Limb (tissue), 2 donors: ENCODE results near the gene RPN2.

Experiments
- DNase-seq, 2 donors: peaks; one replicate each; pipeline ENCODE4 v3.0.0-alpha.2; 2016; ENCODE audit errors: extremely low spot score in 2 of 2

The RPN2 gene

DNA sequence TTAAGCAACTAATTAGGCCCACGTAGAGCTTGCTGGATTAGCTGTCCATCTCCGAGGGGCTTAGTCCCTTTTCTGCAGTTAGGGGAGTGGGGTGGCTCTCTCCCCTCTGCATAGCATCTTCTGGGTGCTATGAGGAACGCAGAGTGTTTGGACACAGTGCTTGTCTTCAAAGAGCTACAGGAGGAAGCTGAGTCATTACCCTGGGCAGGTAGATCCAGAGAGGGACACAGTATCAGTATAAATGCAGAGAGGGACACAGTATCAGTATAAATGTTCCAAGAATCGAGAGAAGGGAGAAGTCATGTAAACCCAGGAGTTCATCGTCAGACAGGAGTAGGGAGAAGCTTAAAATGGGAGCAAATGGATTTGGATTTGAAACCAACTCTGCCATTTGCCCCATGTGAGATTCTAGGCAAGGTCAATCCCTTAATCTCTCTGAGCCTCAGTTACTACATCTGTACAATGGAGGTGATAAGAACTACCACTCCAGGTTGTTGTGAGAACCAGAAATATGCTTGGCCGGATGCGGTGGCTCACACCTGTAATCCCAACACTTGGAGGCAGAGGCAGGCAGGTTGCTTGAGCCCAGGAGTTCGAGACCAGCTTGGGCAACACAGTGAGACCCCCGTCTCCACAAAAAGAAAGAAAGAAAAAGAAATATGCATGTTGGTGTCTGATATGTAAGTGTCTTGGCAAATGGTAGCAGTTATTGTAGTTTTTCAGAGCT lies 88.0 kb downstream of the RPN2 start:
- no peak for DNase-seq

DNA sequence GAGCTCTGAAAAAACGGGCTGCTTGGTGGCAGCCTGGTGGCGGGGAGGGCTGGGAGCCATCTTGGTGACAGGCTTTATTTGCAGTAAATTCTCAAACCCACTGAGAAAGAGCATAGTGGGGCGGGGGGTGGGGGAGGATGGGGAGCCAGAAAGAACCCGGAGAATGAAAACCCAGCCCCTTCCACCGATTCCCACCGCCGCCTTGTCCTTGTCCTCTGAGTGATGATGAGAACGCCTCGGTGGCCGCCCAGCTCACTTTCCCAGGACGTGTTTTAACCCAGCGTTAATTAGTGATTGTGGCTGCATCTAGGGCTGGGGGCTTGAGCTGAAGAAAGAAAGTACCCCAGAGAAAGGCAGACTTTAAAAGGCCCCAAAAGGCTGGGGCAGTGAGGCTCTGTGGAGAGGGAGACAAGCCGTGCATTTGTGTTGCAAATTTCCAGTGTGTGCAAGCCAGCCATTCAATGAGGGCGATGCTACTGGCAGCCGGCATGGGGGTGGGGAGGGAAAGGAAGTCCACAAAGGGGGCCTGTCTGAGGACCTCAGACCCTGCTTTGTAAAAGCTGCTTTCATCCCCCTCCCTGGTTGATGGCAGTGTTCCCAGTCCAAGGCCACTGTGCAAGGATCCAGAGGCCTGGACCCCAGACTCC lies 88.7 kb downstream of the RPN2 start:
- peak in 1 of 2 donors; percentile 57 for DNase-seq

DNA sequence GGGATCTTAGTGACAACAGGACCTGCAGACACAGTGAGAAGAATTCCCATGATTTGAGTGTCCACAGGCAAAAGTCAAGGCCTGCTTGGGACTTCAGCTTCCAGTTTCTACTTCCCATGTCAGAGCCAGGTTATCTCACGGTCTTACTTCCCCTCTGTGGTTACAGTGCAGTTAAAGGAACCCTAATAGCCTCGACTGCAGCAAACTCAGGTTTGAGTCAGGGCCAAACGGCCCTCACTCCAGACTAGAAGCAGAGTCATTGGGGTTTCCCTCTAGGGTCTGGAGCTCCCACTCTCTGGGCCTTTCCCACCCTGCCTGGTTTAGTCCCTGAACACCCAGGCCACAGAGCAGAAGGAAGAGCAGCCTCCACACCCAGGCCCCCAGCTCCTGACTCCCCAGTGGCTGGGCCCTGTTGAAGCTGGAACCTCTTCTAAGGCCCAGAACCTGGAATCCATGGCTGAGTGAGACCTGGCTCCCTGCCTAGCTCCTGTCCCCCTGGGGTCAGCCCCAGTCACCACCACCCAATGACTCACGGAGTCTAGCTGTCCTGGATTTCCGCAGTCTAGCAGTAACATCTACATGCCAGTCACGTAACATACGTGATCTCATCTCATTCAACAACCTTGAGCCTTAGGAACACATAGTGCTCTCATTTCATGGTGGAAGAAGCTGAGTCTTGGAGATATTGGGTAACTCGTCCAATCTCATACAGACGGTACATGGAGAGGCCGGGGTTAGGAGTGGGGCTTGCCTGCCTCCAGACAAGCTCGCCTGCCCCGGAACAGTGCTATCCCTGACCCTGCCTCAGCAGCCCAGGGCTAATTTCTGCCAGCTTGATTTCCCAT lies 91.7 kb downstream of the RPN2 start:
- DNase-seq: no peak

DNA sequence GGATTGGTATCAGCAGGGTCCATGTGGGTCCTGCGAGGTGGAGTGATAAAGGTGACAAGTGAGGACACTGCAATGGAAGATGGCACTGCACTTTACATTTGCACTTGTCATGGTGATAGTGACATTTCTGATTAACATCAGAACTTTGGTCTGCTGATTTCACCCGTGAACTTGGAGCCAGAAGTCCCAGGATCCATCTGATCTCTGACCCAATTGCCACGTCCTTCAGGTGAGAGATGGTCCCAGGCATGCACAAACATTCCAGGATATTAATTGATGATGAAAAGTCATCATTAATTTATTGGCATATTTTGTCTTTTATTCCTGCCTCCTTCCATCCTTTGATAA lies 92.3 kb downstream of the RPN2 start:
- no peak for DNase-seq

DNA sequence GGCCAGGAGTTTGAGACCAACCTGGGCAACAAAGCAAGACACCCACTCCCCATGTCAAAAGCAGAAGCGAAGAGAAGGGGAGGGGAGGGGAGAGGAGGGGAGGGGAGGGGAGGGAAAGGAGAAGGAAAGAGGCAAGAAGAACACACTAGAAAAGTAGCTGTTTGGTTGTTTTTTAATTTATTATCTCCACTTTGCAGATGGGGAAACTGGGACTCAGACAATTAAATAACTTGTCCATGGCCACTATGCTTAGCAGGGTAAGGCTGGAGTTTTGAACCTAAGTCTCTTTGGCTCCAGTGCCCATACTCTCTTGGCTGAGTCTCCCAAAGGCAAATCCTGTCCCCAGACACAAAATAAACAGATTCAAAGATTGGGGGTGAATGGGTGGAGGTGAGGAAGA lies 94.9 kb downstream of the RPN2 start:
- DNase-seq: no peak

- DNase-seq: no peak
These were observed 95.9 kb downstream of the RPN2 start for GRCh38 chr20:37274851-37275524.

DNA sequence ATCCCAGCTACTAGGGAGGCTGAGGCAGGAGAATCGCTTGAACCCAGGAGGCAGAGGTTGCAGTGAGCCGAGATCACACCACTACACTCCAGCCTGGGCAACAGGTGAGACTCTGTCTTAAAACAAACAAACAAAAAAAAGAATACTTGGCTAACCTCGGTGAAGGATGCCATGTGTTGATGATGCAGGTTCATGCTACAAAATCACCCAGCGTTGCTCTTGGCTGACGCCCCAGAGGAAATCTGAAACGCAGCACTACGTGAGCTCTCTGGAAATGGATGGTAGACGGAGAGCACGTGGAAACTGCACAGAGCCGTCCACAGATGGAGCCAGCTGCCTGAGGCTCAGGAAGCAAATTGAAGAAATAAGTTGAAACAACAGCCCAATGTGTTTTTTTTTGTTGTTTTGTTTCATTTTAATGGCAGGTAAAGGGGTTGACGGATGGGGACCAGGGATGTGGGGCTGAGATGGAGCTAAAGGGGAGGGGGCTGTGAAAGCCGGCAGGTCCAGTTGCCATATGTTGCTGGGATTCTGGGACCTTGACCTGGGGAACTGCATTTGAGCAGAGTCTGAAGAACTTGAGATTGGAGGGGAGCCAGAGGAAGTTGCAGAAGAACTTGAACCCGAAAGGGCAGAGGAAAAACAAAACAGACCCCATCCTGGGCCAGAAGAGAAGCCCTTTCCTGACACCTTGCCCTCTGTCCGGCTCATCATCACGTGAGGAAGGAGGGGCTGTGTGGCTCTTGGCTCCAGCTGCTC lies 97.5 kb downstream of the RPN2 start:
- DNase-seq: peak; percentile 71 to 80

DNA sequence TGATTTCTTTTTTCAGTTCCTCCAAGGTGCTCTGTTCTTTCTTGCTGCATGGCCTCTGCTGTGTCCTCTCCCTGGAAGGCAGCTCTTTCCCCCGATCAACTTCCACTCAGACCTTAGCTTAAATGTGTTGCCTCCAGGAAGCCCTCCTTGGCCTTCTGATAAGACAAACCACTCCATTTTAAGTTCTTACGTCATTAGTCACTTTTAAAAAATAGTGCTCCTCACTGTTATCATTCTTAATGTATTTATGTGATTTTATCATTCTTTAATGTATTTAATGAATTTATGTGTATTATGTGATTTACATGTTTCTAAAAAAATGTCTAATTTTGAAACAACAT lies 98.1 kb downstream of the RPN2 start:
- no peak for DNase-seq

DNA sequence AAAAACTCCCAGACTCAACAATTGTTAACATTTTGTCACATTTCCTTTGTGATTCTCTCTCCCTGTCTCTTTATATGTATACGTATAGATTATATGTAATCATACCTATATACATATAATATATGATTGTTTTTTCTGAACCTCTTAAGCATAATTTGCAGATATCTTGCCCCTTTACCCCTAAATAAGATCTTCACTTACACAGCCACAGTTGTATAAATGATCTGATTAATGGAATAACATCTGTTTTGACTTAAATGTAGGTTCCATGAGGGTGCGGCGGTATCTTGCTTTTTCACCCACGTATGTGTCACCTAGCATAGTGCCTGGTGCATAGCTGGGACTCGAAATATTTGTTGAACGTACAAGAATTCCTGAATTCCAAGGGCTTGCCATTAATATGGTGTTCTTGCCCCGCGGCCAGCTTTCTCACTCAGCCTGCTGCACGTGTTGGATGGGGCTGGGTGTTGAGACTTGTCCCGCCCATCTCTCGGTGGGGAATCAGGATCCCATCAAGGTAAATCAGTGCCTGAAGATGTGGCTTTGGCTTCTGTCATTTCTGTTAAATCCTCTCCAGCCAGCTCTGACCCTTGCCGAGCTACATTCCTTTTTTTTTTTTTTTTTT lies 99.9 kb downstream of the RPN2 start:
- DNase-seq: peak in 1 of 2 donors; percentile 44

GRCh38 chr20:37279820-37280219 lies 100.7 kb downstream of the RPN2 start:
- DNase-seq: no peak

GRCh38 chr20:37280403-37280802 lies 101.3 kb downstream of the RPN2 start:
- DNase-seq: no peak

GRCh38 chr20:37282556-37282955 lies 103.4 kb downstream of the RPN2 start:
- DNase-seq: no peak

DNA sequence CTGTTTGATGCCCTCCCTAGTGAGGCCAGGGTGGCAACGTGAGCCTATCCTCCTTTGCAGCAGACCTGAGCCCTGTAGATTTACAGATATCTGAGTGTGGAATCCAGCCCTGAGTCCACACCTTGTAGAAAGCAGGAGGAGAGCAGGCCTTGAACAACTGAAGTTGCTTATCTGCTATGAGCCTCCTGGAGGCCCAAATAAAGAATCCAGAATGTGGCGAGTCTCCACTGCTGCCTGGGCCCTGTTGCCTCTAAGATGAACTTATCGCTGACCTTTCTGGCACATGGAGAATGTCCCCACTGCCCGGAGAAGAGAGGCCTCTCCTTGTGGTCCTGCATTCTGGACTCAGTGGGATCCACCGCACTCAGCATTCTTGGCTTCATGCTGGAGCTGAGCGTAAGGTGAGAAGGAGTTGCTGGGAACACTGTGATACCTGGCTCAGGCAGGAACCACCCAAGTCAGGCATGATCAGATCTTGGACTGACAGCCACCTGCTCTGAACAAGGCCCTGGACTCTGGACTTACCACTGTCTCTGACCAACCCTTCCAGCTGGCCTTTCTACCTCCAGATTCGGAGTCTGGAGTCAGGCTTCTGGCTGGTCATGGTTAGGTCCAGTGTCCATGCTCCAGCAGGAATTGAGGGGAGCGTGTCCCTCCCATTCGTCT lies 104.5 kb downstream of the RPN2 start:
- no peak for DNase-seq

DNA sequence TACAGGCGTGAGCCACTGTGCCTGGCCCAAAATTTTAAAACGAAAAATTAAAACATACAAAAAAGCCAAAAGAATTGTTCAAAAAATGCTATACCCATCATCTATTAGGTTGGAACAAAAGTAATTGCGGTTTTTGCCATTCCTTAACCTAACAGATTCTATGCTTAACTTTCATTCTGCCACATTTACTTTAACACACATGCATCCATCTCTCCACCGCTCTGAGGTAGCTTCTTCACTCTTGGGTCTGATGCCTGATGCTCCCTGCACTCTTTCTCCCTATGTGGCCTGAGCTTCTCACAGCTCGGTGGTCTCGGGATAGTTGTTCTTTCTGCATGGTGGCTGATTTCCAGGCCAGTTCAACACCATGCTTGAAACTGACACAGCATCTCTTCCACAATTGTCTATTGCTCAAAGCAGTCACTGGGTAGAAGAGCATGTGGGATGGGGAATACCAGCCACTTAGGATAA lies 105.6 kb downstream of the RPN2 start:
- no peak for DNase-seq

DNA sequence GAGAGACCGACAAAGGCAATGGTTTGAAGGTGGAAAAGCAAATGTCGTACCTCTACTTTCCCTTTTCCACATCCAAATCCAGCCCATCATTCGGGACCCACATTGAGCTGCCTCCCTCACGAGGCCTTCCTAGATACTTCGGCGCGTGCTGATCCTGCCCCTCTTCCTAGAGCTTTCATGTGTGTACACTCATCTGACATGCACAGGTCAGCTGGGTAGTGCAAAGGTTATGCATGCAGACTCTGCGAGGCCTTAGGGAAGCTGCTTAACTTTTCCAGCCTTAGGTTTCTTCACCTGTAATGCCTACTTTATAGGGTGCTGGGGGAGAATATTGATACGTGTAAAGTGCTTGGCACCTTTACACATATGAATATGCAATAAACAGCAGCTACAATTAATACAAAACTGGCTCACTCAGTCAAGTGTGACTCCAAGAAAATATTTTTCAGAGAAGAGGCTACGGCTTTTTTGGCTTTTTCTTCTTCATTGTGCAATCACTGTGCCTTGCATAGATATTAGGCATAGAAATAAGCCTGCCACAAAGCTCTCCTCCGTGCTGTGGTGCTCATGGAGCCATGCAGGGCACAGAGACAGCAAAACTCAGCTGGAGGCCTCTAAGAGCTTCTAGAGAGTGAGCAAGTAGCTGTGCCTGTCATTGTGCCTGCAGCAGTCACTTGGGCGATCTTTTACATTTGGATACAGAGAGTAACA lies 106.7 kb downstream of the RPN2 start:
- DNase-seq: no peak

- no peak for DNase-seq
These were observed 109.0 kb downstream of the RPN2 start for GRCh38 chr20:37288091-37288490.

GRCh38 chr20:37290158-37290810 lies 111.2 kb downstream of the RPN2 start:
- DNase-seq: no peak
